HG02885 (cell line): ENCODE results near the gene DDX10.
A peak's percentile ranks its signal among the peaks of the same experiment; 100 is the strongest.
"Not testable (repeated sequence)": the region's sequence is repeated elsewhere in the genome, so short reads cannot be mapped to it uniquely, and the experiment has no call there.

Experiments
- ATAC-seq: cut with Tn5 transposase; IDR thresholded peaks from one replicate; pipeline ENCODE4 v1.9.1; 2021; ENCODE audit warnings: mild to moderate bottlenecking; ENCODE audit not compliant: unreplicated experiment, poor library complexity

Gene DDX10

GRCh38 chr11:108664730-108665525 is at the start of gene DDX10:
TSS of gene DDX10 (plus strand) at chr11:108665069. CDS start at chr11:108665154, 85 bp downstream.
- ATAC-seq: peak; percentile 90

GRCh38 chr11:108616549-108616948 is 48.3 kb upstream of the DDX10 start:
- ATAC-seq: no peak

GRCh38 chr11:108617055-108617454 is 47.8 kb upstream of the DDX10 start:
- ATAC-seq: no peak

GRCh38 chr11:108618529-108618928 is 46.3 kb upstream of the DDX10 start:
- no peak for ATAC-seq

GRCh38 chr11:108620958-108621772 is 43.7 kb upstream of the DDX10 start:
- ATAC-seq: peak; percentile 89

- ATAC-seq: no peak
Measured at GRCh38 chr11:108622341-108622740, 42.5 kb upstream of the DDX10 start.

- no peak for ATAC-seq
Measured at GRCh38 chr11:108624196-108624925, 40.5 kb upstream of the DDX10 start.

- no peak for ATAC-seq
Measured at GRCh38 chr11:108628326-108628725, 36.5 kb upstream of the DDX10 start.

GRCh38 chr11:108628812-108629211 is 36.1 kb upstream of the DDX10 start:
- no peak for ATAC-seq

- ATAC-seq: no peak
Measured at GRCh38 chr11:108629274-108629673, 35.6 kb upstream of the DDX10 start.

GRCh38 chr11:108632041-108632704 is 32.7 kb upstream of the DDX10 start:
- no peak for ATAC-seq

- ATAC-seq: no peak
Measured at GRCh38 chr11:108635106-108635505, 29.8 kb upstream of the DDX10 start.

GRCh38 chr11:108636222-108636621 is 28.6 kb upstream of the DDX10 start:
- ATAC-seq: no peak

- ATAC-seq: no peak
Measured at GRCh38 chr11:108639146-108639545, 25.7 kb upstream of the DDX10 start.

- not testable (repeated sequence) for ATAC-seq
Measured at GRCh38 chr11:108641752-108642151, 23.1 kb upstream of the DDX10 start.

GRCh38 chr11:108643974-108644373 is 20.9 kb upstream of the DDX10 start:
- ATAC-seq: no peak

GRCh38 chr11:108645970-108646369 is 18.9 kb upstream of the DDX10 start:
- ATAC-seq: no peak

- ATAC-seq: no peak
Measured at GRCh38 chr11:108647387-108647700, 17.5 kb upstream of the DDX10 start.

- peak; percentile 92 for ATAC-seq
Measured at GRCh38 chr11:108647701-108648527, 17.0 kb upstream of the DDX10 start.

GRCh38 chr11:108648528-108648885 is 16.4 kb upstream of the DDX10 start:
- no peak for ATAC-seq
